GM12878 (cell line): ENCODE results near the gene TNFRSF6B. TPM values are rescaled to one million over a fixed set of nuclear protein-coding genes. Genes with fewer than 3 reads are reported as not detected.

Experiments used
- ATAC-seq: fragments of 200-7000 bp; cut with Tn5 transposase; 3 replicates; pipeline ENCODE4 v1.9.1; 2020; ENCODE audit warnings: mild to moderate bottlenecking, moderate library complexity
- BruUV-seq: library from RNA; stranded (reverse); fragments of 400-500 nt; replicated peaks from 2 replicates; lab custom pipeline; 2021; lab: Mats Ljungman, UMichigan
- CTCF ChIA-PET: fragments of 300-600 bp; sonication (Branson Sonifier 250); formaldehyde crosslinking; extraction: SDS; loops from one replicate; lab custom pipeline; 2021; ENCODE audit warnings: inconsistent platforms; lab: Yijun Ruan, JAX
- POLR2A ChIA-PET: fragments of 350-600 bp; formaldehyde crosslinking; extraction: SDS; loops from one replicate; lab custom pipeline; 2021; ENCODE audit warnings: inconsistent platforms; lab: Charles Lee
- RAD21 ChIA-PET: fragments of 300-600 bp; sonication (Branson Sonifier 250); formaldehyde crosslinking; loops from one replicate; lab custom pipeline; 2023; ENCODE audit warnings: antibody characterized with exemption; ENCODE audit not compliant: unreplicated experiment; lab: Charles Lee
- SMC1A ChIA-PET: fragments of 300-600 bp; sonication (Branson Sonifier 250); formaldehyde crosslinking; loops from one replicate; lab custom pipeline; 2023; ENCODE audit not compliant: unreplicated experiment, uncharacterized antibody; lab: Charles Lee
- DNase-seq: peaks from one replicate; pipeline ENCODE4 v3.0.0-alpha.2; 2011; ENCODE audit warnings: low read depth, low spot score
- FAIRE-seq: peaks from 3 replicates; lab custom pipeline; 2011; peaks lifted over from hg19 to GRCh38; lab: Jason Lieb, UNC
- H2AFZ ChIP-seq: 2 replicates; pipeline ENCODE4 v1.6.0; 2011; ENCODE audit warnings: low read depth, low read length, control low read depth; ENCODE audit not compliant: control insufficient read depth
- H3K27ac ChIP-seq: 2 replicates; pipeline ENCODE4 v1.5.1; 2011; ENCODE audit warnings: control low read depth; ENCODE audit not compliant: control insufficient read depth, insufficient read depth
- H3K27me3 ChIP-seq, 2 experiments: replicated peaks in 1 of 2; 2 replicates each; pipeline versions ENCODE4 v1.6.0 to v1.6.1; 2011; ENCODE audit warnings: low read length in 1 of 2; ENCODE audit not compliant: control insufficient read depth in 2 of 2, insufficient read depth in 2 of 2
- H3K36me3 ChIP-seq, 2 experiments: 2 replicates each; pipeline ENCODE4 v1.5.1; 2011; ENCODE audit warnings: low read length in 1 of 2; ENCODE audit not compliant: control insufficient read depth in 2 of 2, insufficient read depth in 2 of 2
- H3K4me1 ChIP-seq: 2 replicates; pipeline ENCODE4 v1.6.1; 2011; ENCODE audit warnings: mild to moderate bottlenecking, low read length, moderate library complexity, mixed read lengths; ENCODE audit not compliant: control insufficient read depth, insufficient read depth
- H3K4me2 ChIP-seq: 2 replicates; pipeline ENCODE4 v1.6.0; 2011; ENCODE audit warnings: control low read depth; ENCODE audit not compliant: control insufficient read depth, insufficient read depth
- H3K4me3 ChIP-seq: fragments of 200-600 bp; sonication (generic); 2 replicates; pipeline ENCODE4 v1.5.1; 2016
- H3K79me2 ChIP-seq: 2 replicates; pipeline ENCODE4 v1.6.0; 2011; ENCODE audit warnings: low read length; ENCODE audit not compliant: control insufficient read depth, insufficient read depth
- H3K9ac ChIP-seq: 2 replicates; pipeline ENCODE4 v1.8.0; 2011; ENCODE audit warnings: low read length, control low read depth, mixed read lengths; ENCODE audit not compliant: control insufficient read depth, insufficient read depth
- H3K9me3 ChIP-seq: replicated peaks from 3 replicates; pipeline ENCODE4 v1.5.1; 2011; ENCODE audit warnings: mild to moderate bottlenecking, low read length; ENCODE audit not compliant: control insufficient read depth, insufficient read depth
- H4K20me1 ChIP-seq: 2 replicates; pipeline ENCODE4 v1.6.0; 2011; ENCODE audit not compliant: control insufficient read depth, insufficient read depth
- GATAD2B ChIP-seq: fragments of 450-650 bp; conservative IDR thresholded peaks from 2 replicates; pipeline ENCODE4 v1.6.1; 2017; ENCODE audit warnings: low read depth, mild to moderate bottlenecking, moderate library complexity
- POLR2A ChIP-seq: IDR thresholded peaks from 2 replicates; pipeline ENCODE4 v1.6.1; 2011; ENCODE audit warnings: low read depth, mild to moderate bottlenecking, low read length
- WGBS: methylation state at CpG from one replicate; pipeline ENCODE4 v1.1.6; 2016; ENCODE audit warnings: low lambda C conversion rate; ENCODE audit not compliant: insufficient replicate concordance, insufficient coverage; ENCODE audit errors: missing lambda C conversion rate; 5-methylcytosine and 5-hydroxymethylcytosine counted together
- in situ Hi-C: fragments of 300-500 bp; cut with MboI; formaldehyde crosslinking; loops from 9 replicates; pipeline ENCODE4 v1.14.3; 2018; ENCODE audit warnings: mixed read lengths
- intact Hi-C: fragments of 100-400 bp; cut with micrococcal nuclease; formaldehyde crosslinking; loops from one replicate; pipeline ENCODE4 v1.14.2; 2022; ENCODE audit not compliant: unreplicated experiment
- polyA plus RNA-seq, 11 experiments: library from polyadenylated mRNA; depleted of rRNA in 4 of 11; unstranded in 6 of 11; stranded (reverse) in 5 of 11; fragments of >200 nt; fragmentation: Nextera tagmentation in 4 of 11; fragmentation: Illumina TruSeq in 1 of 11; extraction: Ambion mirVana in 4 of 11; extraction: Trizol in 1 of 11; gene quantifications; 1 replicate in 1 of 11; 2 replicates in 10 of 11; pipeline versions ENCODE4 v1.2.1 to v1.2.3, GENCODE V29; 2011 to 2016; ENCODE audit warnings: inconsistent platforms in 2 of 11, missing spikeins in 2 of 11, low read depth in 1 of 11
- total RNA-seq, 4 experiments: library from RNA; depleted of rRNA in 3 of 4; stranded (reverse); fragments of >200 nt in 3 of 4; fragmentation: Illumina TruSeq in 1 of 4; extraction: Trizol in 1 of 4; gene quantifications; 2 replicates each; pipeline versions ENCODE4 v1.2.1 to v1.2.3, GENCODE V29; 2013 to 2021
- TF ChIP-seq, protein P1 (sequence below): fragments of 450-650 bp; IDR thresholded peaks from 2 replicates; pipeline ENCODE4 v1.6.1; 2018; ENCODE audit warnings: borderline replicate concordance, mild to moderate bottlenecking; ENCODE audit not compliant: partially characterized antibody

TNFRSF6B gene
- total and polyA plus RNA-seq, 10 of the 15 experiments (the other 5 are each of a cell fraction or from before 2014, with no cell fraction given): 0.67 to 2.2 (median 1.8) TPM; not detected in 7

DNA sequence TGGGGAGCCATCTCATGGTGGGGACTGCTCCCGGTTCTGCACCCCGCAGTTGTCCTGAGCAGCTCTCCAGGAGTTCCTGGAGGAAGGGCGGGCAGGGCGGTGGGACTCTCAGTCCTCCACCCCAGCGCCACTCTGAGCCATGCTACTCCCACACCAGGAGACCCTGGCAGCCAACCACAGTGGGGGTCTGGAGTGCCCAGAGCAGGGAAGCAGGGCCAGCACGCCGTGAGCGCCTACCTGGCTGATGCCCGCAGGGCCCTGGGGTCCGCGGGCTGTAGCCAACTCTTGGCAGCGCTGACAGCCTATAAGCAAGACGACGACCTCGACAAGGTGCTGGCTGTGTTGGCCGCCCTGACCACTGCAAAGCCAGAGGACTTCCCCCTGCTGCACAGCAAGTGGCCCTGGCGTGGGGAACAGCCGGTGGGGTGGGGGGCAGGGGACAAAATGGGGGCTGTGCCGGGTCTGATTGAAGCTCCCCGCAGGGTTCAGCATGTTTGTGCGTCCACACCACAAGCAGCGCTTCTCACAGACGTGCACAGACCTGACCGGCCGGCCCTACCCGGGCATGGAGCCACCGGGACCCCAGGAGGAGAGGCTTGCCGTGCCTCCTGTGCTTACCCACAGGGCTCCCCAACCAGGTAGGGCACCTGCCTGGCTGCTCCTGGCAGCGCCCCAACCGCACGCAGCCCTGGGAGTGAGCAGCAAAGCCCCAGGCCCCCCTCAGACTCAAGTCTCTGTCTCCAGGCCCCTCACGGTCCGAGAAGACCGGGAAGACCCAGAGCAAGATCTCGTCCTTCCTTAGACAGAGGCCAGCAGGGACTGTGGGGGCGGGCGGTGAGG, 1.6 kb upstream of the TNFRSF6B start:
- TF ChIP-seq, protein P1, sequence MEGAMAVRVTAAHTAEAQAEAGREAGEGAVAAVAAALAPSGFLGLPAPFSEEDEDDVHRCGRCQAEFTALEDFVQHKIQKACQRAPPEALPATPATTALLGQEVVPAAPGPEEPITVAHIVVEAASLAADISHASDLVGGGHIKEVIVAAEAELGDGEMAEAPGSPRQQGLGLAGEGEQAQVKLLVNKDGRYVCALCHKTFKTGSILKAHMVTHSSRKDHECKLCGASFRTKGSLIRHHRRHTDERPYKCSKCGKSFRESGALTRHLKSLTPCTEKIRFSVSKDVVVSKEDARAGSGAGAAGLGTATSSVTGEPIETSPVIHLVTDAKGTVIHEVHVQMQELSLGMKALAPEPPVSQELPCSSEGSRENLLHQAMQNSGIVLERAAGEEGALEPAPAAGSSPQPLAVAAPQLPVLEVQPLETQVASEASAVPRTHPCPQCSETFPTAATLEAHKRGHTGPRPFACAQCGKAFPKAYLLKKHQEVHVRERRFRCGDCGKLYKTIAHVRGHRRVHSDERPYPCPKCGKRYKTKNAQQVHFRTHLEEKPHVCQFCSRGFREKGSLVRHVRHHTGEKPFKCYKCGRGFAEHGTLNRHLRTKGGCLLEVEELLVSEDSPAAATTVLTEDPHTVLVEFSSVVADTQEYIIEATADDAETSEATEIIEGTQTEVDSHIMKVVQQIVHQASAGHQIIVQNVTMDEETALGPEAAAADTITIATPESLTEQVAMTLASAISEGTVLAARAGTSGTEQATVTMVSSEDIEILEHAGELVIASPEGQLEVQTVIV: no peak
- peak; percentile 42 for TF ChIP-seq POLR2A
- TF ChIP-seq GATAD2B: no peak

More for the DNA sequence above, 1.6 kb upstream of the TNFRSF6B start:
- in situ Hi-C loops: no loop called here
- CTCF ChIA-PET: no interaction called here
- Histone ChIP-seq H3K9ac (no peak overlapping the region), H3K4me2 (no peak overlapping the region), H3K79me2 (no peaks in the 10 kb centered on the region), H4K20me1 (no peaks in the 10 kb centered on the region), H3K36me3 (no peaks in the 10 kb centered on the region), H3K4me1 (peaks cover 16% of the 10 kb centered on the region), H3K27me3 (no peaks in the 10 kb centered on the region), H3K4me3 (no peak overlapping the region), H3K9me3 (no peaks in the 10 kb centered on the region), H2AFZ (no peak overlapping the region), H3K27ac (no peak overlapping the region)
- SMC1A ChIA-PET: no interaction called here
- POLR2A ChIA-PET: interaction anchor here (0.6 kb wide), 1 partner anchor 300 kb away, joined by 3 read pairs; no protein-coding TSS in a partner anchor
- 90% methylated on average over 35 of the region's 37 CpGs for WGBS
- RAD21 ChIA-PET: interaction anchor here (0.6 kb wide), 1 partner anchor 362 kb away, joined by 6 read pairs; no protein-coding TSS in a partner anchor
- intact Hi-C loops: no loop called here
- BruUV-seq: no TSS peak
- no peak for ATAC-seq
- no peak for FAIRE-seq
- DNase-seq: no peak
